IMR-90 (cell line): ENCODE data around the gene SIN3B. TPM values are rescaled to one million over a fixed set of nuclear protein-coding genes. Genes with fewer than 3 reads are reported as not detected.

Experiments
- ATAC-seq: fragments of 200-7000 bp; cut with Tn5 transposase; 2 replicates; pipeline ENCODE4 v1.9.1; 2020; ENCODE audit warnings: low read depth, mild to moderate bottlenecking, moderate library complexity
- BruUV-seq: library from RNA; stranded (reverse); fragments of 400-500 nt; replicated peaks from 2 replicates; lab custom pipeline; 2021; lab: Mats Ljungman, UMichigan
- CTCF ChIA-PET: fragments of 300-600 bp; formaldehyde crosslinking; extraction: SDS; loops from one replicate; lab custom pipeline; 2021; ENCODE audit warnings: antibody characterized with exemption; lab: Yijun Ruan, JAX
- POLR2A ChIA-PET: fragments of 300-600 bp; sonication (Branson Sonifier 250); formaldehyde crosslinking; loops from one replicate; lab custom pipeline; 2022; ENCODE audit warnings: antibody characterized with exemption; ENCODE audit not compliant: unreplicated experiment; lab: Charles Lee
- DNase-seq: peaks from one replicate; pipeline ENCODE4 v3.0.0; 2013
- H2AFZ ChIP-seq: replicated peaks from 2 replicates; pipeline ENCODE3; 2013; ENCODE audit warnings: low read length, mild to moderate bottlenecking; ENCODE audit not compliant: poor library complexity
- H2AK5ac ChIP-seq: 2 replicates; pipeline ENCODE4 v1.6.1; 2013; ENCODE audit warnings: low read depth, low read length, inconsistent platforms
- H2AK9ac ChIP-seq: replicated peaks from 2 replicates; pipeline ENCODE3; 2013; ENCODE audit warnings: mild to moderate bottlenecking, low read depth, low read length, moderate library complexity; ENCODE audit not compliant: poor library complexity
- H2BK120ac ChIP-seq: 2 replicates; pipeline ENCODE4 v1.6.1; 2013; ENCODE audit warnings: low read depth, low read length, inconsistent platforms
- H2BK15ac ChIP-seq: 3 replicates; pipeline ENCODE4 v1.6.1; 2013; ENCODE audit warnings: low read depth, low read length, inconsistent platforms
- H2BK20ac ChIP-seq: 2 replicates; pipeline ENCODE4 v1.6.1; 2013; ENCODE audit warnings: low read depth, mild to moderate bottlenecking, inconsistent platforms, low read length, moderate library complexity
- H2BK5ac ChIP-seq: 2 replicates; pipeline ENCODE4 v1.6.1; 2013; ENCODE audit warnings: mild to moderate bottlenecking, low read depth, low read length, inconsistent platforms; ENCODE audit not compliant: poor library complexity, severe bottlenecking
- H3K14ac ChIP-seq: replicated peaks from 2 replicates; pipeline ENCODE4 v1.6.1; 2013; ENCODE audit warnings: low read depth, low read length, inconsistent platforms
- H3K18ac ChIP-seq: 2 replicates; pipeline ENCODE4 v1.6.1; 2013; ENCODE audit warnings: low read depth, low read length, control low read depth
- H3K23ac ChIP-seq: 2 replicates; pipeline ENCODE4 v1.6.1; 2013; ENCODE audit warnings: low read depth, low read length, inconsistent platforms
- H3K27ac ChIP-seq: 2 replicates; pipeline ENCODE4 v1.5.1; 2013; ENCODE audit warnings: mild to moderate bottlenecking, control low read depth, low read length; ENCODE audit not compliant: insufficient read depth
- H3K27me3 ChIP-seq: 2 replicates; pipeline ENCODE4 v1.6.1; 2013; ENCODE audit warnings: low read length; ENCODE audit not compliant: control insufficient read depth, insufficient read depth
- H3K36me3 ChIP-seq: 2 replicates; pipeline ENCODE4 v1.6.1; 2013; ENCODE audit warnings: low read length, mixed read lengths; ENCODE audit not compliant: control insufficient read depth, insufficient read depth
- H3K4ac ChIP-seq: 2 replicates; pipeline ENCODE4 v1.6.1; 2013; ENCODE audit warnings: low read depth, low read length, inconsistent platforms
- H3K4me1 ChIP-seq: 2 replicates; pipeline ENCODE4 v1.6.1; 2013; ENCODE audit warnings: low read length, mixed read lengths; ENCODE audit not compliant: control insufficient read depth, insufficient read depth
- H3K4me2 ChIP-seq: 2 replicates; pipeline ENCODE4 v1.6.1; 2013; ENCODE audit warnings: low read depth, mild to moderate bottlenecking, control low read depth, low read length, moderate library complexity
- H3K4me3 ChIP-seq: 2 replicates; pipeline ENCODE4 v1.5.1; 2013; ENCODE audit warnings: low read depth, mild to moderate bottlenecking, control low read depth, low read length, moderate library complexity; ENCODE audit not compliant: insufficient read depth
- H3K56ac ChIP-seq: 2 replicates; pipeline ENCODE4 v1.6.1; 2013; ENCODE audit warnings: low read length, inconsistent platforms; ENCODE audit not compliant: insufficient read depth; ENCODE audit errors: extremely low read depth
- H3K79me1 ChIP-seq, 2 experiments: 2 replicates each; pipeline ENCODE4 v1.6.1; 2013; ENCODE audit warnings: low read length in 2 of 2, inconsistent platforms in 1 of 2, low read depth in 1 of 2
- H3K9ac ChIP-seq: 2 replicates; pipeline ENCODE4 v1.6.1; 2013; ENCODE audit warnings: low read depth, low read length, control low read depth
- H3K9me1 ChIP-seq: 2 replicates; pipeline ENCODE4 v1.6.1; 2013; ENCODE audit warnings: low read length, inconsistent platforms; ENCODE audit not compliant: insufficient read depth
- H3K9me3 ChIP-seq: 2 replicates; pipeline ENCODE4 v1.6.1; 2013; ENCODE audit warnings: low read length; ENCODE audit not compliant: control insufficient read depth, insufficient read depth
- H4K20me1 ChIP-seq: 2 replicates; pipeline ENCODE4 v1.6.1; 2013; ENCODE audit warnings: low read length, inconsistent platforms; ENCODE audit not compliant: insufficient read depth
- H4K5ac ChIP-seq: 2 replicates; pipeline ENCODE4 v1.6.1; 2013; ENCODE audit warnings: mild to moderate bottlenecking, low read depth, low read length, control low read depth
- H4K8ac ChIP-seq, 2 experiments: 2 replicates each; pipeline ENCODE4 v1.6.1; 2013; ENCODE audit warnings: low read depth in 2 of 2, low read length in 2 of 2, control low read depth in 1 of 2, inconsistent platforms in 1 of 2
- H4K91ac ChIP-seq: 2 replicates; pipeline ENCODE4 v1.6.1; 2013; ENCODE audit warnings: low read depth, low read length, inconsistent platforms; ENCODE audit not compliant: insufficient read depth
- MAFK ChIP-seq: IDR thresholded peaks from 2 replicates; pipeline ENCODE4 v1.6.1; 2012; ENCODE audit warnings: low read depth, low read length, improper control_type of control experiment
- MXI1 ChIP-seq: IDR thresholded peaks from 2 replicates; pipeline ENCODE4 v1.6.1; 2012; ENCODE audit warnings: low read depth, mild to moderate bottlenecking, low read length, moderate library complexity, borderline replicate concordance
- RFX5 ChIP-seq: IDR thresholded peaks from 2 replicates; pipeline ENCODE4 v1.8.0; 2012; ENCODE audit warnings: low read depth, mild to moderate bottlenecking, low read length, moderate library complexity
- WGBS, 2 experiments: methylation state at CpG; one replicate each; pipeline versions ENCODE4 v1.1.5 to v1.1.7; 2013; ENCODE audit warnings: missing lambda C conversion rate in 2 of 2; ENCODE audit not compliant: insufficient read length in 1 of 2; ENCODE audit errors: extremely low coverage in 2 of 2; 5-methylcytosine and 5-hydroxymethylcytosine counted together
- dilution Hi-C: fragments of 300-500 bp; cut with HindIII; formaldehyde crosslinking; loops from one replicate; pipeline ENCODE4 v1.14.3; 2018; ENCODE audit warnings: low sequenced_read_pairs; ENCODE audit not compliant: unreplicated experiment
- in situ Hi-C: fragments of 300-500 bp; cut with MboI; formaldehyde crosslinking; loops from 3 replicates; pipeline ENCODE4 v1.14.3; 2019; ENCODE audit warnings: low sequenced_read_pairs, inconsistent platforms, mixed read lengths
- intact Hi-C: fragments of 100-400 bp; cut with micrococcal nuclease; formaldehyde crosslinking; loops from 2 replicates; pipeline ENCODE4 v1.10.0; 2022
- polyA plus RNA-seq, 3 experiments: library from polyadenylated mRNA; depleted of rRNA; stranded (reverse); fragments of >200 nt; gene quantifications; 2 replicates each; pipeline ENCODE4 v1.2.3, GENCODE V29; 2012; ENCODE audit warnings: low replicate concordance in 1 of 3
- total RNA-seq: library from RNA; depleted of rRNA; stranded (reverse); fragments of >200 nt; gene quantifications from 2 replicates; pipeline ENCODE4 v1.2.3, GENCODE V29; 2012

SIN3B gene
- total and polyA plus RNA-seq, 2 of the 4 experiments (the other 2 are of a cell fraction), result 7.9 to 40.0 TPM

GRCh38 chr19:16846901-16847300 lies 17.7 kb downstream of the SIN3B start:
- CTCF ChIA-PET, result no interaction called here
- no peak overlapping the region for H4K8ac ChIP-seq
- intact Hi-C loops, result loop anchor here (5.0 kb wide), 1 partner anchor 70 kb away; no protein-coding TSS in a partner anchor

More at GRCh38 chr19:16846901-16847300, 17.7 kb downstream of the SIN3B start:
- Histone ChIP-seq H3K79me1 (peaks cover 13 to 69% of the 10 kb centered on the region in 2 experiments; a peak in 3 of 4 replicates), H3K4me2 (no peak overlapping the region), H3K27me3 (no peaks in the 10 kb centered on the region), H3K23ac (no peak overlapping the region), H2BK5ac (no peak overlapping the region), H2AK5ac (no peak overlapping the region), H4K5ac (no peak overlapping the region), H2AK9ac (no peak overlapping the region), H3K9ac (no peak overlapping the region), H2BK20ac (no peak overlapping the region), H3K14ac (no peak overlapping the region), H3K4me3 (no peak overlapping the region), H2BK120ac (no peak overlapping the region), H3K18ac (no peak overlapping the region), H4K20me1 (peaks cover 15% of the 10 kb centered on the region), H2AFZ (no peak overlapping the region), H4K91ac (no peak overlapping the region), H3K9me3 (no peaks in the 10 kb centered on the region), H3K4ac (no peak overlapping the region), H3K4me1 (peaks cover 16% of the 10 kb centered on the region), H3K56ac (no peak overlapping the region), H3K9me1 (peaks cover 26% of the 10 kb centered on the region), H3K27ac (no peak overlapping the region), H2BK15ac (no peak overlapping the region), H3K36me3 (peaks cover 68% of the 10 kb centered on the region)
- TF ChIP-seq MXI1, result no peak
- TF ChIP-seq RFX5, result no peak
- no peak for TF ChIP-seq MAFK
- BruUV-seq, result no TSS peak
- in situ Hi-C loops (no loop called here), dilution Hi-C loops (no loop called here)
- ATAC-seq (no peak), DNase-seq (no peak)
- WGBS, 2 experiments, result 93% methylated on average over 3 of the region's 16 CpGs; no CpG with 5 or more reads in 1 of the 2 experiments
- POLR2A ChIA-PET, result interaction anchor here (0.6 kb wide), 1 partner anchor 29 kb away, joined by 11 read pairs; no protein-coding TSS in a partner anchor
